ENCODE measurements around the gene CA10. TPM values are rescaled to one million over a fixed set of nuclear protein-coding genes. Genes with fewer than 3 reads are reported as not detected.

Gene CA10
- polyA plus RNA-seq, 1 donor (not counting 4 experiments of a cell fraction or from before 2014, with no cell fraction given) = 2.9 TPM

GRCh38 chr17:51999654-52000053, 158.9 kb downstream of the CA10 start:
- DNase-seq (ENCODE audit: low read depth, low spot score) (no peak), FAIRE-seq (peak; percentile 26)
- H3K36me3 ChIP-seq (ENCODE audit: control insufficient read depth in 2 of 2, extremely low read depth in 1 of 2, insufficient read depth in 2 of 2, low read length in 2 of 2) = no peaks in the 10 kb centered on the region
- no peaks in the 10 kb centered on the region for H3K9me3 ChIP-seq (ENCODE audit: control insufficient read depth, low read depth, low read length)
- no peak overlapping the region for H3K27ac ChIP-seq (ENCODE audit: control insufficient read depth, insufficient read depth, low read length)
- dilution Hi-C loops (cut with MboI; ENCODE audit: extremely low pct_ligation_motif_present, low sequenced_read_pairs) = no loop called here
- H4K20me1 ChIP-seq (ENCODE audit: control insufficient read depth, extremely low read depth, insufficient read depth, low read length) = no peaks in the 10 kb centered on the region
- no peak overlapping the region for H3K9ac ChIP-seq (ENCODE audit: control insufficient read depth, extremely low read depth, insufficient read depth, low read length)
- no peaks in the 10 kb centered on the region for H3K27me3 ChIP-seq (ENCODE audit: control insufficient read depth, extremely low read depth, insufficient read depth, low read length)
- no peak overlapping the region for H3K4me2 ChIP-seq (ENCODE audit: control insufficient read depth, extremely low read depth, insufficient read depth, low read depth, low read length)
- H3K79me2 ChIP-seq (ENCODE audit: control insufficient read depth, insufficient read depth, low read length) = no peaks in the 10 kb centered on the region
- H3K4me1 ChIP-seq (ENCODE audit: control insufficient read depth, extremely low read depth, insufficient read depth, low read length) = peaks cover 7% of the 10 kb centered on the region
- no peak overlapping the region for H2AFZ ChIP-seq (ENCODE audit: control insufficient read depth, low read length)
- TF ChIP-seq, protein P1, sequence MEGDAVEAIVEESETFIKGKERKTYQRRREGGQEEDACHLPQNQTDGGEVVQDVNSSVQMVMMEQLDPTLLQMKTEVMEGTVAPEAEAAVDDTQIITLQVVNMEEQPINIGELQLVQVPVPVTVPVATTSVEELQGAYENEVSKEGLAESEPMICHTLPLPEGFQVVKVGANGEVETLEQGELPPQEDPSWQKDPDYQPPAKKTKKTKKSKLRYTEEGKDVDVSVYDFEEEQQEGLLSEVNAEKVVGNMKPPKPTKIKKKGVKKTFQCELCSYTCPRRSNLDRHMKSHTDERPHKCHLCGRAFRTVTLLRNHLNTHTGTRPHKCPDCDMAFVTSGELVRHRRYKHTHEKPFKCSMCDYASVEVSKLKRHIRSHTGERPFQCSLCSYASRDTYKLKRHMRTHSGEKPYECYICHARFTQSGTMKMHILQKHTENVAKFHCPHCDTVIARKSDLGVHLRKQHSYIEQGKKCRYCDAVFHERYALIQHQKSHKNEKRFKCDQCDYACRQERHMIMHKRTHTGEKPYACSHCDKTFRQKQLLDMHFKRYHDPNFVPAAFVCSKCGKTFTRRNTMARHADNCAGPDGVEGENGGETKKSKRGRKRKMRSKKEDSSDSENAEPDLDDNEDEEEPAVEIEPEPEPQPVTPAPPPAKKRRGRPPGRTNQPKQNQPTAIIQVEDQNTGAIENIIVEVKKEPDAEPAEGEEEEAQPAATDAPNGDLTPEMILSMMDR (optimal IDR thresholded peaks at IDR 0.05 in 1 of 3, IDR thresholded peaks at IDR 0.05 in 1 of 3, conservative IDR thresholded peaks at IDR 0.05 in 1 of 3; ENCODE audit: extremely low read depth in 1 of 3, insufficient read depth in 2 of 3, low read length in 3 of 3) = no peak
- no peak for TF ChIP-seq EZH2 (IDR thresholded peaks at IDR 0.05; ENCODE audit: low read length)
- no peaks in the 10 kb centered on the region for H3K9me1 ChIP-seq (ENCODE audit: control insufficient read depth, extremely low read depth, insufficient read depth, low read length)
- H3K4me3 ChIP-seq (ENCODE audit: control insufficient read depth in 2 of 3, extremely low read depth in 1 of 3, insufficient read depth in 2 of 3, low read depth in 1 of 3, low read length in 3 of 3) = no peak overlapping the region

- FAIRE-seq (no peak), DNase-seq (ENCODE audit: low read depth, low spot score) (no peak)
- Histone ChIP-seq H3K4me3 (ENCODE audit: control insufficient read depth in 2 of 3, extremely low read depth in 1 of 3, insufficient read depth in 2 of 3, low read depth in 1 of 3, low read length in 3 of 3) (no peak overlapping the region), H4K20me1 (ENCODE audit: control insufficient read depth, extremely low read depth, insufficient read depth, low read length) (no peaks in the 10 kb centered on the region), H3K27me3 (ENCODE audit: control insufficient read depth, extremely low read depth, insufficient read depth, low read length) (no peaks in the 10 kb centered on the region), H3K9ac (ENCODE audit: control insufficient read depth, extremely low read depth, insufficient read depth, low read length) (no peak overlapping the region), H3K79me2 (ENCODE audit: control insufficient read depth, insufficient read depth, low read length) (no peaks in the 10 kb centered on the region), H3K36me3 (ENCODE audit: control insufficient read depth in 2 of 2, extremely low read depth in 1 of 2, insufficient read depth in 2 of 2, low read length in 2 of 2) (no peaks in the 10 kb centered on the region), H2AFZ (ENCODE audit: control insufficient read depth, low read length) (no peak overlapping the region), H3K4me1 (ENCODE audit: control insufficient read depth, extremely low read depth, insufficient read depth, low read length) (peaks cover 7% of the 10 kb centered on the region), H3K4me2 (ENCODE audit: control insufficient read depth, extremely low read depth, insufficient read depth, low read depth, low read length) (no peak overlapping the region), H3K9me3 (ENCODE audit: control insufficient read depth, low read depth, low read length) (no peaks in the 10 kb centered on the region), H3K9me1 (ENCODE audit: control insufficient read depth, extremely low read depth, insufficient read depth, low read length) (no peaks in the 10 kb centered on the region), H3K27ac (ENCODE audit: control insufficient read depth, insufficient read depth, low read length) (no peak overlapping the region)
- TF ChIP-seq, protein P1 (optimal IDR thresholded peaks at IDR 0.05 in 1 of 3, IDR thresholded peaks at IDR 0.05 in 1 of 3, conservative IDR thresholded peaks at IDR 0.05 in 1 of 3; ENCODE audit: extremely low read depth in 1 of 3, insufficient read depth in 2 of 3, low read length in 3 of 3) = no peak
- no peak for TF ChIP-seq EZH2 (IDR thresholded peaks at IDR 0.05; ENCODE audit: low read length)
- dilution Hi-C loops (cut with MboI; ENCODE audit: extremely low pct_ligation_motif_present, low sequenced_read_pairs) = no loop called here
Measured at GRCh38 chr17:51997723-51998122, 160.8 kb downstream of the CA10 start.

All from keratinocyte (primary cell).